ENCODE measurements around the gene LHX2.
A peak's percentile ranks its signal among the peaks of the same experiment; 100 is the strongest.

Gene LHX2

GRCh38 chr9:124013309-124014210 lies 2.0 kb downstream of the LHX2 start:
- DNase-seq, result no peak

DNA sequence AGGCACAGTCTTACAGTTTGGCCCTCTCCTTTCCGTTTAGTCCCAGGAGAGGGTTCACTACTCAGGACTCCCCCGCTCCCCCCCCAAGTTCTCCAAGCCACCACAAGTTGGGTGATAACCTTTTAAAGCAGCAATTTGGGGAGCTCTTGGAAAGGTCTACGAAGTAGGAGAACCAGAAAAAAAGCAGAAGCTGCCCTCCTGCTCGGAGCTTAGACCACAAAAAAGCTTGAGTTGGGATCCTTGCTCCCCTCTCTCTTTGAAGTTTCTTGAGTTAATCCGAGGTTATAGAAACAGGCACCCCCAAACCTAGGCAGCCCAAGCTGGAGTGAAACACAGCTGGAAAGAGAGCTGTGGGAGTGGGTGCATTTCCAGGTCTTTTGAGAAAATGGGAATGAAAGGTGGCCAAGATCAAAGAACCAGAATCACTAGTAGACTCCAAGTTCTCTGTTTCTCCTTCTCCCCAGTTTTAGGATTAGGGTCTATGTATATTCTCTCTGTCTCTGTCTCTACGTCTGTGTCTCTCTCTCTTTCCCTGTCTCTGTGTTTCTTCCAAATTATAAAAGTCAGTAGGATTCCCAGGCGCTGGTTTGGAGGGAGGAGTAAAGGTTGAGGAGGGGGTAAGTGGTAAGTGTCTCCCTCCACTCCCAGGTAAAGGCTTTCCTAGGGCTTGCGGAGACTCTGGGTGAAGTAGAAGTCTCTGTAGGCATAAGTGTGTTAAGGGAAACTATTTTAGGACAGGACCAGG lies 2.8 kb downstream of the LHX2 start:
- no peak for DNase-seq

DNA sequence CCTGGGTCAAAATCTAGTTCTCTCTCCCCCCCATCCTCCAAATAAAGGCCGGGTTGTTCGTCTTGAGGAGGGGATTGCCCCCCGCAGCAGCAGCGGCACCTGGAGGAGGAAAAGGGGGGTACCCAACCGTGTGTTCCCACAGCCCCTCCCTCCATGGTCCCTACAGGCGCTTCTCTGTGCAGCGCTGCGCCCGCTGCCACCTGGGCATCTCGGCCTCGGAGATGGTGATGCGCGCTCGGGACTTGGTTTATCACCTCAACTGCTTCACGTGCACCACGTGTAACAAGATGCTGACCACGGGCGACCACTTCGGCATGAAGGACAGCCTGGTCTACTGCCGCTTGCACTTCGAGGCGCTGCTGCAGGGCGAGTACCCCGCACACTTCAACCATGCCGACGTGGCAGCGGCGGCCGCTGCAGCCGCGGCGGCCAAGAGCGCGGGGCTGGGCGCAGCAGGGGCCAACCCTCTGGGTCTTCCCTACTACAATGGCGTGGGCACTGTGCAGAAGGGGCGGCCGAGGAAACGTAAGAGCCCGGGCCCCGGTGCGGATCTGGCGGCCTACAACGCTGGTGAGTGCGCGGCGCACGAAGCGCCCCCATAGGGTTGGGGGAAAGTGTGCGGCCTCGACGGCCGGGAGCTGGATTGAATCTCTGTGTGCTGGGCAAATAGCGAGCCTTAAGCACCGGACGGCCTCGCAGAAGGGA lies 3.5 kb downstream of the LHX2 start:
- DNase-seq, result no peak

- no peak for DNase-seq
Observed at GRCh38 chr9:124015661-124016131, 4.1 kb downstream of the LHX2 start.

DNA sequence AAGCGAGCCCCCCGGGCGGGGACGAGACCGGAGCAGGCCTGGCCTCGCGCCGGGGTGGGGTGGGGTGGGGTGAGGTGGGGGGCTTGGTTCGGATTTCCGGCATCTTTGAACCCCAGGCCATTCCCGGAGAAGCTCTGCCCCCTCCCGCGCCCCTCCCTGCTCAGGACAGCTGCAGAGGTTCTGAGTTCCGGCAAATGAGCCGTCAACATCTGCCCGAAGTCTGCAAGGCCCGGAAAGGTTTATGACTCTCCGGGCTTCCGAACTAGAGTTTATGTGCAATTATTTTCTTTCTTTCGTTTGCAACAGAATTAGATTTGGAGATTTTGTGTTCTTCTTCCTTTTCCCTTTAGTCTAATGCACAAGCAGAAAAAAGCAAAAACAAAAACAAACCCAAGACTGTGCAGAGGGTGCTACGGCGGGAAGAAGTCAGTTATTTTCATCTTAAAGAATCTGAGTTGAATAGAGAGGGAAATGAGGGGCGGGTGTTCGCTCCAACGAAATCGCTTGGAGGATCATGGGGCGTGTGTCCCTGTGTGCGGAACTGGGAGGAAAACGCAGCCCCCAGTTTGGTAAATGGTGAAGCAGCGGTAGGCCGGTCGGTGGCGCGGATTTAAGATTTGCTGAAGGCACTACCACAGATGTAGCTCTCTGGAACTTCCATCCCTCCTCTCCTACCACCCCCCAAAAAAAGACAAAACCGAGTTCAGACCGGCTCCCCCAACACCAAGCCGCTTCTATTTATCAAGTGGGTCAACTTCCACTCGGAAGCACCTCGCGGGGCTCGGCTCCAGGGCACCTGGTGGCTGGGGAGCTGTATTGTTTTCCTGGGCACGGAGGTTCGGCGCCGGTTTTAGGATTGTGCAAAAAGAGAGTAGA lies 4.8 kb downstream of the LHX2 start:
- no peak for DNase-seq

DNA sequence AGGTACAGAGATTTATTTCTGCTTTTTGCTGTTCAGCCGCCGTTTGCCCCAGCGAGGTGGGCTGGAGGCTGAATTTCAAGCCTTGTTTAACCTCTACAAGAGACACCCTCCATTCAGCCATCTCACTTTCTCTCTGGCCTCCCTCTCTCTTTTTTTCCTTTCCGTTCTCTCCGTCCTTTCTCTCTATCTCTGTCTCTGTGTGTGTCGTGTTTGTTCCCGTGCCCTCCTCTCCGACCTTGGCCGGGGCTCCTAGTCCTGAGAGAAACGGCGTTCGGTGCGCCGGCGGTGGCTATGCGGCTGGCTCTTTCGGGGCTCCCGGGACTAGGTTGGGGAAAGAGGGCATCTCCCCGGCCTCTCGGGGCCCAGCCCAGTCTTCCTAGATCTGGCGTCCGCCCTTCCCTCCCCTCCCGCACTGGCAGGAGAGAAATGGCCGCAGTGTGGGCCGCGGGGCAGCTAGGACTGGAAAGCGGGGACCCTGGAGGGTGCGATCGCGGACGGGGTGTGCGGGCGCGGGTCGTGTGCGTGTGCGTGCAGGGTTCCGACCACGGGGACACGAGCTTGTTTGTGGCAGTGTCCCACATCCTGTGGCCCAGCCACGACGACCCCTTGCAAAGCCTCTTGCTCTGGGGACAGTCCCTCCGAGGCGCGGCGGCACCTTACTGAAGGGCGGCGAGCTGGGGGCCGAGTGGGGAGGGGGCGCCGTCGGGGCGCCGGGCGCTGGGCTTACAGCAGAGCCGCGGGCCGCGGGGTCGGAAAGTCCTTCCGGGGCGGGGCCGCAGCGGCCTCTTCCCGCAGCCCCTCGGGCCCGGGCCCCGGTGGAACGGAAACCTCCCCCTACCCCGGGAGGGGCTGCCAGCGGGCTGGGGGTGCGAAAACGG lies 5.7 kb downstream of the LHX2 start:
- no peak for DNase-seq

GRCh38 chr9:124017929-124018729 lies 6.6 kb downstream of the LHX2 start:
- peak in 1 of 3 experiments; percentile 17 for DNase-seq

GRCh38 chr9:124018730-124019697 lies 7.4 kb downstream of the LHX2 start:
- no peak for DNase-seq

DNA sequence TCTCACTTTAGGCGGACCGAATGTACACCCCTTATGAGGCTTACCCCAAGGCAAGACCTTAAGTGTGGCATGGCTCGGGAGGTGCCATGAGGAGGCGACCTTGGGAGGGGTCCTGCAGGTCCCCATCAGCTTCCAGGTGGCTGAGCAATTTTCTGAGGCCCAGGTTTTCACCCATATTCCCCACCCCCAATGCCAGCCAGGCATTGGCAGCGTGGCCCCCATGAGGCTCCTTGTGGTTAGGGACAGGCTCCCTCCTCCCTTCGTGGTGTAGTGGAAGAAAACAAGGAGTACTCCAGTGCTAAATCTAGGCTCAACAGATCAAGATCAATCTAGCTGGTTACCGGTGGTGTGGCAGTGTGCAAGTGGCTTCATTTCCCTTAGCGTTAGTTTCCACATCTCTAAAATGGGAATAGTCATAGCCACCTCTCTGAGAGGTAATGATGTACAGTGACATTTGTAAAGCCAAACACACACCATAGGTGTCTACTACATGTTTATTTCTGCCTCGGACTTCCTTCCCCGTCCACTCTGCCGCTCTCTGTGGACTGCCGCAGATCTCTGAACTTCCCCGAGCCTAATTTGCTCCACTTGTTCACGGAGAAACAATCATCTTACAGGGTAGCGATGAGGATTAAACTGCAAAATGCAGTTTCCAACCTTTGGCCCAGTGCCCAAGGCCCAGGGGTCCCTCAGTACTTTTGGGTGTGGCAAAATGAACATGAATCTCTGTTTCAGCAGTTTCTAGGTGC lies 8.4 kb downstream of the LHX2 start:
- DNase-seq, result no peak

DNA sequence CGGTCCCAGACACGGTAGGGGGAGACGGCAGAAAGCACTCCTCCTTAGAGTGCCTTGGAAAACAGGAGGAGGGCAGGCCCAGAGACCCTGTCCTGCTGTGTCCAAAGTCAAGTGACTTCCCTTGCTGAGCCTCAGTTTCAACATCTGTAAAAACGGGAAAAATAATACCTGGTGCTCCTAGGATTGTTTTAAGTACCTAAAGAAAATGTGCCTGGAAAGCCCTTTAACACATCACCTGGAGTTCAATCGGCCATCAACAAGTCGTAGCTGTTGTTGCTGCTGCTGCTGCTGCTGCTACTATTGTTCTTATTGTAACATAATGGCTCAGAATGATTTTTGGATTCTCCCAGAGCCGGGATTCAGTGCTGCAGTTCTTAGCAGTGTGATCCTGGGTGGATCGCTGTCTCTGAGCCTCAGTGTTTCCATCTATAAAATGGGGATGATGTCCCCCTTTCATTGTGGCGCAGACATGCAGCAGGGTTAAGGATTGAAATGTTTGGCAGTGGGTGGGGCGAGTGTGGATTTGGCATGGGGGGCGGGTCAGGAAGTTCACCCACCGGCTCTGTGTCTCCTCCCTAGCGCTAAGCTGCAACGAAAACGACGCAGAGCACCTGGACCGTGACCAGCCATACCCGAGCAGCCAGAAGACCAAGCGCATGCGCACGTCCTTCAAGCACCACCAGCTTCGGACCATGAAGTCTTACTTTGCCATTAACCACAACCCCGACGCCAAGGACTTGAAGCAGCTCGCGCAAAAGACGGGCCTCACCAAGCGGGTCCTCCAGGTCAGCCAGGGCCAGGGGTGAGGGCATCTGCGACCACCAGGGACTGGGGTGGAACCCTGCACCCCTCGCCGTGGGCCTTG lies 9.2 kb downstream of the LHX2 start:
- no peak for DNase-seq

DNA sequence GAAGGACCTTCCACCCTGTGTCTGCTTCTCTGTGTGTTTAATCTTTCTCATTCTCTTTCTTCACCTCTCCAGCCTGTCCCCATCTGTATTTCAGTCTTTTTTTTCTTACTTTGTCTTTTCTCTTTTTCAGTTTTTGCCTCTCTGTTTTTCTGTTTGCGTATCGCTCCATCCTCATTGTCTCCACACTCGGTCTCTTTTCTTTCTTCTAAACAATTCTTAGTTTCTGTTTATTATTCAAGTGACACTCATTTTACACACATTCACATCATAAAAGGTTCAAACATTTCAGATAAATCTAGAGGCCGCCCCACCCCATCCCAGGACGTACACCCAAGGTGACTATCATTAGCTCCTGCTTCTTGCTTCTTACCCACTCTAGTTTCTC lies 9.8 kb downstream of the LHX2 start:
- no peak for DNase-seq

GRCh38 chr9:124022201-124023121 lies 10.9 kb downstream of the LHX2 start:
- DNase-seq, result no peak

- DNase-seq, result no peak
Observed at GRCh38 chr9:124024107-124024506, 12.5 kb downstream of the LHX2 start.

- no peak for DNase-seq
Observed at GRCh38 chr9:124029617-124030016, 18.0 kb downstream of the LHX2 start.

- DNase-seq, result no peak
Observed at GRCh38 chr9:124030969-124031451, 19.4 kb downstream of the LHX2 start.

DNA sequence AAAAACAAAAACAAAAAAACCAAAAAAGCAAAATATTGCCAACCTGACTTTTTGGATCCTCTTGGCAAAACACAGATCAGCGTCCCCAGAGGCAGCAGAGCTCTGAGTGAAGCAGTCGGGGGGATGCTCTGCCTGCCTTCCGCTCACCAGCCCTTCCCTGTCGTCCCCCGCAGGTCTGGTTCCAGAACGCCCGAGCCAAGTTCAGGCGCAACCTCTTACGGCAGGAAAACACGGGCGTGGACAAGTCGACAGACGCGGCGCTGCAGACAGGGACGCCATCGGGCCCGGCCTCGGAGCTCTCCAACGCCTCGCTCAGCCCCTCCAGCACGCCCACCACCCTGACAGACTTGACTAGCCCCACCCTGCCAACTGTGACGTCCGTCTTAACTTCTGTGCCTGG lies 20.7 kb downstream of the LHX2 start:
- no peak for DNase-seq

All from NCI-H1417 (cell line).